ENCODE measurements around the gene TRAPPC10.

Gene TRAPPC10

GRCh38 chr21:44000360-44000759 is 11.7 kb upstream of the TRAPPC10 start:
- no peak for DNase-seq (ENCODE audit: low read depth)
- no peak for TF ChIP-seq CTCF (IDR thresholded peaks at IDR 0.05; ENCODE audit: control insufficient read depth, extremely low read depth, insufficient read depth)

GRCh38 chr21:44002511-44002910 is 9.6 kb upstream of the TRAPPC10 start:
- TF ChIP-seq CTCF (IDR thresholded peaks at IDR 0.05; ENCODE audit: control insufficient read depth, extremely low read depth, insufficient read depth) = no peak
- no peak overlapping the region for H3K4me3 ChIP-seq (ENCODE audit: low read depth, low read length)
- no peak for DNase-seq (ENCODE audit: low read depth)

More at GRCh38 chr21:44000360-44000759, 11.7 kb upstream of the TRAPPC10 start:
- no peak overlapping the region for H3K4me3 ChIP-seq (ENCODE audit: low read depth, low read length)

GRCh38 chr21:44003307-44003966 is 8.7 kb upstream of the TRAPPC10 start:
- H3K4me3 ChIP-seq (ENCODE audit: low read depth, low read length) = no peak overlapping the region
- no peak for DNase-seq (ENCODE audit: low read depth)
- no peak for TF ChIP-seq CTCF (IDR thresholded peaks at IDR 0.05; ENCODE audit: control insufficient read depth, extremely low read depth, insufficient read depth)

- DNase-seq (ENCODE audit: low read depth) = no peak
- TF ChIP-seq CTCF (IDR thresholded peaks at IDR 0.05; ENCODE audit: control insufficient read depth, extremely low read depth, insufficient read depth) = no peak
- no peak overlapping the region for H3K4me3 ChIP-seq (ENCODE audit: low read depth, low read length)
These were observed 7.0 kb upstream of the TRAPPC10 start for GRCh38 chr21:44005071-44005470.

GRCh38 chr21:44005593-44005992 is 6.5 kb upstream of the TRAPPC10 start:
- H3K4me3 ChIP-seq (ENCODE audit: low read depth, low read length) = no peak overlapping the region
- DNase-seq (ENCODE audit: low read depth) = no peak
- TF ChIP-seq CTCF (IDR thresholded peaks at IDR 0.05; ENCODE audit: control insufficient read depth, extremely low read depth, insufficient read depth) = no peak

GRCh38 chr21:44006017-44006619 is 6.0 kb upstream of the TRAPPC10 start:
- DNase-seq (ENCODE audit: low read depth) = no peak
- H3K4me3 ChIP-seq (ENCODE audit: low read depth, low read length) = no peak overlapping the region
- no peak for TF ChIP-seq CTCF (IDR thresholded peaks at IDR 0.05; ENCODE audit: control insufficient read depth, extremely low read depth, insufficient read depth)

- no peak for DNase-seq (ENCODE audit: low read depth)
- H3K4me3 ChIP-seq (ENCODE audit: low read depth, low read length) = no peak overlapping the region
- no peak for TF ChIP-seq CTCF (IDR thresholded peaks at IDR 0.05; ENCODE audit: control insufficient read depth, extremely low read depth, insufficient read depth)
These were observed 5.5 kb upstream of the TRAPPC10 start for GRCh38 chr21:44006656-44007055.

Data from LNCaP clone FGC (cell line).